ENCODE data around the gene ZNF234. TPM values are rescaled to one million over a fixed set of nuclear protein-coding genes. Genes with fewer than 3 reads are reported as not detected.
"Not testable (repeated sequence)": the region's sequence is repeated elsewhere in the genome, so short reads cannot be mapped to it uniquely, and the experiment has no call there.

ZNF234 gene
- polyA plus RNA-seq, 4 donors = 9.8 to 21.3 (median 15.7) TPM

DNA sequence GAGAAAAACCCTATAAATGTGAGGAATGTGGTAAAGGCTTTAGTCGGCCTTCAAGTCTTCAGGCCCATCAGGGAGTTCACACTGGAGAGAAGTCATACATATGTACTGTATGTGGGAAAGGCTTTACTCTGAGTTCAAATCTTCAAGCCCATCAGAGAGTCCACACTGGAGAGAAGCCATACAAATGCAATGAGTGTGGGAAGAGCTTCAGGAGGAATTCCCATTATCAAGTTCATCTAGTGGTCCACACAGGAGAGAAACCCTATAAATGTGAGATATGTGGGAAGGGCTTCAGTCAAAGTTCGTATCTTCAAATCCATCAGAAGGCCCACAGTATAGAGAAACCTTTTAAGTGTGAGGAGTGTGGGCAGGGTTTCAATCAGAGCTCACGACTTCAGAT is 35.2 kb downstream of the ZNF234 start:
- no peak for DNase-seq (ENCODE audit: low read depth in 4 of 4, low spot score in 2 of 4)

DNA sequence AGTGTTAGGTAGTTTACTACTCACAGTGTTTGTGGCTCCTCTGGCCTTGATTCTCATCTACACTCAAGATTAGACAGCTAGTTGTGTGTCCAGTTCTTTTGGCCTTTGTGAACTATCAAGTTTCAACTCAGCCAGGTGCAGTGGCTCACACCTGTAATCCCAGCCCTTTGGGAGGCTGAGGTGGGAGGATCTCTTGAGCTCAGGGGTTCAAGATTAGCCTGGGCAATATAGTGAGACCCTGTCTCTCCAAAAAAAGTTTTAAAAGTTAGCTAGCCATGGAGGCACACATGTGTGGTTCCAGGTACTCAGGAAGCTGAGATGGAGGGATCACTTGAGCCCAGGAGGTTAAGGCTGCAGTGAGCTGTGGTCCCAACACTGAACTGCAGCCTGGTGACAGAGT is 39.6 kb downstream of the ZNF234 start:
- no peak for DNase-seq (ENCODE audit: low read depth in 4 of 4, low spot score in 2 of 4)

- DNase-seq (ENCODE audit: low read depth in 4 of 4, low spot score in 2 of 4) = no peak
Observed at GRCh38 chr19:44182145-44182544, 40.8 kb downstream of the ZNF234 start.

DNA sequence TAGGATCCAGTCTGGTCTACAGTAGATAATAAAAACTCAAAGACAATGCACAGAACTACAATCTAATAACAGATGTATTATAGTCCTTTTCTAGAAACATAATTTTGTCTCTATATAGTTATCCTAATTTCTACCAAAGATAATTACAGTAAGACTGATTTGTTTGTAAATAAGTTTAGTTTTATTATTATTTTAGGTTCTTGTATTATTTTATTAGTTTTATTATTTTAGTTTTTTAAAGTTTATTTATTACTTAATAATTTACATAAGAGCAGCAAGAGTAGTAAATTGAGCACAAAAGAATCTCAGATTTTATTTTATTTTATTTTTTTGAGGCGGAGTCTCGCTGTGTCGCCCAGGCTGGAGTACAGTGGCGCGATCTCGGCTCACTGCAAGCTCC is 48.7 kb downstream of the ZNF234 start:
- no peak for DNase-seq (ENCODE audit: low read depth in 4 of 4, low spot score in 2 of 4)

DNA sequence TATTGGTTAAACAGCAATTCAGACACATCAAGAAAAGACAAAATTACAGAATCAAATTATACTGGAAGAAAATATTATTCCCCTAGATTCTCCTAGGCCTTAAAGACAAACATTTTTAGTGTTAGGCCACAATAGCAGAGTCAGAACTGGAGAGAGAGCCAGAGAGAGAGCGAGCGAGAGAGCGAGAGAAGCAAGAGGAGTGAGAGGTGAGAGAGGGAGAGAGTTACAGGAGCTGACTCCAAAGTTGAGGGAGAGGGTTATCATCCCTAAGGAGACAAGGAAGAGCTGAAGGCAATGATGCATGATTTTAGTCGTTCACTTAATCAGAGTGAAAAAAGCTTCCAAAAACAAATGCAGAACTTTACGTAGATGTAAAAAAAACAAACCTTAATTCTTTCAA is 50.8 kb downstream of the ZNF234 start:
- DNase-seq (ENCODE audit: low read depth in 4 of 4, low spot score in 2 of 4) = no peak

GRCh38 chr19:44196772-44197171 is 55.4 kb downstream of the ZNF234 start:
- DNase-seq (ENCODE audit: low read depth in 4 of 4, low spot score in 2 of 4) = no peak

- DNase-seq (ENCODE audit: low read depth in 4 of 4, low spot score in 2 of 4) = no peak
Observed at GRCh38 chr19:44202470-44202869, 61.1 kb downstream of the ZNF234 start.

- DNase-seq (ENCODE audit: low read depth in 4 of 4, low spot score in 2 of 4) = no peak
Observed at GRCh38 chr19:44202974-44203373, 61.6 kb downstream of the ZNF234 start.

DNA sequence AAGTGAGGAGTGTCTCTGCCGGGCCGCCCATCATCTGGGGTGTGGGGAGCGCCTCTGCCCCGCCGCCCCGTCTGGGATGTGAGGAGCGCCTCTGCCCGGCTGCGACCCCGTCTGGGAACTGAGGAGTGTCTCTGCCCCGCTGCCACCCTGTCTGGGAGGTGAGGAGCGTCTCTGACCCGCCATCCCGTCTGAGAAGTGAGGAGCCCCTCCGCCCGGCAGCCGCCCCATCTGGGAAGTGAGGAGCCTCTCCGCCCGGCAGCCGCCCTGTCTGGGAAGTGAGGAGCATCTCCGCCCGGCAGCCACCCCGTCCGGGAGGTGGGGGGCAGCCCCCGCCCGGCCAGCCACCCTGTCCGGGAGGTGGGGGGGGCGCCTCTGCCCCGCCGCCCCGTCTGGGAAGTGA is 62.5 kb downstream of the ZNF234 start:
- DNase-seq (ENCODE audit: low read depth in 4 of 4, low spot score in 2 of 4) = not testable (repeated sequence)

DNA sequence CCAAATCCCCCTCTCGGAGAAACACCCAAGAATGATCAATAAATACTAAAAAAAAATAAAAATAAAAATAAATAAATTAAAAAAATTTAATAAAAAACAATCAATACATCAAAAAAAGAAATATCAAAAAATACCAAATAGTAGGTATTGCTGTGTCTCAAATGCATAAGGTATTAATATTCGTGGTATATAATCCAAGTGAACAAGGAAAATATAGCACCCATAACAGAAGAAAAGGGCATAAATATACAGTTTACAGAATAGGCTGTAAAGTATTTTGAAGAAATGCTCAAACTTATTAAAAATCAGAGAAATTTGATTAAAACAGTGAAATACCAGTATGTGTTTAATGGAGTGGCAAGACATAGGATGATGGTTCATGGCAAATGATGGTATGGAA is 63.4 kb downstream of the ZNF234 start:
- DNase-seq (ENCODE audit: low read depth in 4 of 4, low spot score in 2 of 4) = no peak

DNA sequence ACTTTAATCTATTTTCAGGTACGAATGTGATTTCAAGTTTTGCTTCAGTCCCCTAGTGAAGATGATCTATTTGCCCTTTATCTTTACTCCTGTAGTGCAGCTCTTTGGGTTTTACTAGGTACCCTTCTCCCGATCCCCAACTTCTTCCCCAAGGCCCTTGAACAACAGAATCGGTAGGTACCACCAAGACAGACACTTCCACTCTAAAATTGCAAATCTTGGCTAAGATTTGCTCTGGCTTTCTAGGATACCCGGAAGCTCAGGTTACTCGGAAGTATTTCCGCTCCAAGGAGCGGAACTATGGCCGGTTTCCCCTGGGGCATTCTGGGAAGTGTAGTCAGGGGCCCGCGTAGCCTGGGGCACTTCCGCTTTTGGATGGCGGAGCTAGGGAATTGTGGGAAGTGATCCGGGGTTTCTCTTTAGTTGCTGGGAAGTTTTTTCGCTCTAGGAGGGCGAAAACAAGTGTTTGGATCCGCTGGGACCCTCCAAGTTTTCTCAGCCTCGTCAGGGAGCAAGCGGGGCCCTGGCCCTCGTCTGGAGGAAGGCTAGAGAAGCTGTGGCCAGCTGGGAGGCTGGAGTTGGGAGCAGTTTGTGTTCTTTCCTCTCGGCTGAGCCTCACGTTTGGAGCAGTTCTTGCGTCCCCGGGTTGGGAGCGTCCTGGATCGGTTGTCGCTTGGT is 65.9 kb downstream of the ZNF234 start:
- DNase-seq (ENCODE audit: low read depth in 4 of 4, low spot score in 2 of 4) = peak; percentile 80 to 95 (median 87)

Other genes with a start within 250 kb of the ZNF234 start
- 10 to 100 TPM; 24.6 to 30.4 (median 26.9) TPM for gene ZNF45, start 206.3 kb upstream of the ZNF234 start, polyA plus RNA-seq (ENCODE audit: insufficient read length in 4 of 4)
- gene ZNF221, start 190.3 kb upstream of the ZNF234 start, polyA plus RNA-seq (ENCODE audit: insufficient read length in 4 of 4) = 1 to 10 TPM; 4.2 to 9.1 (median 6.7) TPM
- 10 to 100 TPM; 14.0 to 17.6 (median 14.9) TPM for gene ZNF155, start 157.4 kb upstream of the ZNF234 start, polyA plus RNA-seq (ENCODE audit: insufficient read length in 4 of 4)
- 1 to 10 TPM; 5.7 to 7.8 (median 7.4) TPM for gene ZNF230, start 138.6 kb upstream of the ZNF234 start, polyA plus RNA-seq (ENCODE audit: insufficient read length in 4 of 4)
- 1 to 10 TPM; 7.4 to 9.9 (median 8.8) TPM for gene ZNF222, start 116.2 kb upstream of the ZNF234 start, polyA plus RNA-seq (ENCODE audit: insufficient read length in 4 of 4)
- 10 to 100 TPM in 3 of 4 donors, 1 to 10 TPM in 1; 9.7 to 14.6 (median 12.9) TPM for gene ZNF223, start 89.5 kb upstream of the ZNF234 start, polyA plus RNA-seq (ENCODE audit: insufficient read length in 4 of 4)
- gene ZNF284, start 69.4 kb upstream of the ZNF234 start, polyA plus RNA-seq (ENCODE audit: insufficient read length in 4 of 4) = 1 to 10 TPM; 2.8 to 6.7 (median 4.1) TPM
- 10 to 100 TPM; 21.2 to 49.0 (median 31.9) TPM for gene ZNF224, start 47.2 kb upstream of the ZNF234 start, polyA plus RNA-seq (ENCODE audit: insufficient read length in 4 of 4)
- gene ZNF225, start 28.2 kb upstream of the ZNF234 start, polyA plus RNA-seq (ENCODE audit: insufficient read length in 4 of 4) = 10 to 100 TPM in 1 of 4 donors, 1 to 10 TPM in 3; 9.6 to 11.3 (median 9.8) TPM
- 10 to 100 TPM; 27.7 to 29.6 (median 29.0) TPM for gene ZNF226, start 23.5 kb downstream of the ZNF234 start, polyA plus RNA-seq (ENCODE audit: insufficient read length in 4 of 4)
- 10 to 100 TPM; 22.7 to 28.1 (median 26.3) TPM for gene ZNF227, start 71.0 kb downstream of the ZNF234 start, polyA plus RNA-seq (ENCODE audit: insufficient read length in 4 of 4)
- gene ZNF233, start 118.3 kb downstream of the ZNF234 start, polyA plus RNA-seq (ENCODE audit: insufficient read length in 4 of 4) = 1 to 10 TPM; 5.1 to 8.2 (median 7.4) TPM
- 10 to 100 TPM; 10.3 to 14.0 (median 11.1) TPM for gene ZNF235, start 163.5 kb downstream of the ZNF234 start, polyA plus RNA-seq (ENCODE audit: insufficient read length in 4 of 4)
- gene ZNF112, start 215.1 kb downstream of the ZNF234 start, polyA plus RNA-seq (ENCODE audit: insufficient read length in 4 of 4) = 10 to 100 TPM; 10.5 to 13.2 (median 12.2) TPM